ENCODE data around the gene PTPRR. TPM values are rescaled to one million over a fixed set of nuclear protein-coding genes. Genes with fewer than 3 reads are reported as not detected.

The PTPRR gene
- total and polyA plus RNA-seq, 9 donors, result 0.15 to 1.5 (median 0.32) TPM; not detected in 1

- no peaks in the 10 kb centered on the region for H3K36me3 ChIP-seq
- DNase-seq, result no peak
- no peak overlapping the region for H3K27ac ChIP-seq
- H3K4me1 ChIP-seq (ENCODE audit: insufficient read depth), result no peaks in the 10 kb centered on the region
- no peaks in the 10 kb centered on the region for H3K27me3 ChIP-seq
- WGBS, 3 donors, result 33 to 42% (median 38%) methylated on average over 3 of the region's 3 CpGs
- intact Hi-C loops (cut with DNase I), result no loop called here
- TF ChIP-seq EP300 (IDR thresholded peaks at IDR 0.05) (no peak), POLR2A (IDR thresholded peaks at IDR 0.05) (no peak), CTCF (IDR thresholded peaks at IDR 0.05) (no peak)
- H3K4me3 ChIP-seq, result no peak overlapping the region
- H3K9me3 ChIP-seq, result no peaks in the 10 kb centered on the region
These were observed 43.6 kb downstream of the PTPRR start for GRCh38 chr12:70876952-70877351.

GRCh38 chr12:70875628-70876027 is 44.9 kb downstream of the PTPRR start:
- no peak for DNase-seq
- Histone ChIP-seq H3K4me1 (ENCODE audit: insufficient read depth) (no peaks in the 10 kb centered on the region), H3K36me3 (no peaks in the 10 kb centered on the region), H3K27me3 (no peaks in the 10 kb centered on the region), H3K27ac (no peak overlapping the region), H3K4me3 (no peak overlapping the region), H3K9me3 (no peaks in the 10 kb centered on the region)
- TF ChIP-seq CTCF (IDR thresholded peaks at IDR 0.05) (no peak), POLR2A (IDR thresholded peaks at IDR 0.05) (no peak), EP300 (IDR thresholded peaks at IDR 0.05) (no peak)
- intact Hi-C loops (cut with DNase I), result no loop called here

GRCh38 chr12:70854881-70855568 is 65.5 kb downstream of the PTPRR start:
- no peaks in the 10 kb centered on the region for H3K9me3 ChIP-seq
- no peak for DNase-seq
- TF ChIP-seq POLR2A (IDR thresholded peaks at IDR 0.05) (no peak), CTCF (IDR thresholded peaks at IDR 0.05) (no peak), EP300 (IDR thresholded peaks at IDR 0.05) (no peak)
- H3K4me3 ChIP-seq, result no peak overlapping the region
- H3K4me1 ChIP-seq (ENCODE audit: insufficient read depth), result no peaks in the 10 kb centered on the region
- intact Hi-C loops (cut with DNase I), result no loop called here
- no peaks in the 10 kb centered on the region for H3K36me3 ChIP-seq
- 33 to 51% (median 39%) methylated on average over 3 of the region's 3 CpGs for WGBS, 3 donors
- no peak overlapping the region for H3K27ac ChIP-seq
- H3K27me3 ChIP-seq, result no peaks in the 10 kb centered on the region

GRCh38 chr12:70854138-70854537 is 66.4 kb downstream of the PTPRR start:
- no peaks in the 10 kb centered on the region for H3K27me3 ChIP-seq
- H3K4me3 ChIP-seq, result no peak overlapping the region
- TF ChIP-seq CTCF (IDR thresholded peaks at IDR 0.05), result no peak
- TF ChIP-seq POLR2A (IDR thresholded peaks at IDR 0.05), result no peak
- no peak for TF ChIP-seq EP300 (IDR thresholded peaks at IDR 0.05)
- H3K36me3 ChIP-seq, result no peaks in the 10 kb centered on the region
- no peak for DNase-seq
- intact Hi-C loops (cut with DNase I), result no loop called here
- no peaks in the 10 kb centered on the region for H3K9me3 ChIP-seq
- WGBS, 3 donors, result 1 to 18% (median 6%) methylated on average over 3 of the region's 3 CpGs
- H3K27ac ChIP-seq, result no peak overlapping the region
- H3K4me1 ChIP-seq (ENCODE audit: insufficient read depth), result no peaks in the 10 kb centered on the region

All from ovary (tissue), 9 donors.